GM18868 (cell line): Measurements from ENCODE around the gene GNL2.

Source experiments
- ATAC-seq: cut with Tn5 transposase; IDR thresholded peaks from one replicate; pipeline ENCODE4 v1.9.1; 2021; ENCODE audit warnings: mild to moderate bottlenecking, moderate library complexity; ENCODE audit not compliant: unreplicated experiment

The GNL2 gene

DNA sequence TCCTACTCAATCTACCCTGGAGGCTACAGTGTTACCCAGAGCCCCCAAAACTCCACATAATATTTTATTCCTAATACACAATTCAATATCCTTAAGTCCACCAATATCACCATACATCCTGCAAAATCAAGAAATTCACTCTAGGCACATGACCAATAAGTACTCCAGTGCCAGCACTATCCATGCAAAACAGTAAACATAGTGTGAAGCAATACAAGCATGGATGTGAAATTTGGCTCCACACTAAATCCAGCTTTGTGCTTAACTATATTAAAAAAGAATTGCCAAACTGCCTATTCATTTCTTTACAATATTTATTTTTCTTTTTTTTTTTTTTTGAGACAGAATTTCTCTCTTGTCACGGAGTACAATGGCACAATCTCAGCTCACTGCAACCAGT, 78.2 kb downstream of the GNL2 start:
- ATAC-seq: no peak
